Measurements from ENCODE around the gene RSAD2.

The RSAD2 gene

DNA sequence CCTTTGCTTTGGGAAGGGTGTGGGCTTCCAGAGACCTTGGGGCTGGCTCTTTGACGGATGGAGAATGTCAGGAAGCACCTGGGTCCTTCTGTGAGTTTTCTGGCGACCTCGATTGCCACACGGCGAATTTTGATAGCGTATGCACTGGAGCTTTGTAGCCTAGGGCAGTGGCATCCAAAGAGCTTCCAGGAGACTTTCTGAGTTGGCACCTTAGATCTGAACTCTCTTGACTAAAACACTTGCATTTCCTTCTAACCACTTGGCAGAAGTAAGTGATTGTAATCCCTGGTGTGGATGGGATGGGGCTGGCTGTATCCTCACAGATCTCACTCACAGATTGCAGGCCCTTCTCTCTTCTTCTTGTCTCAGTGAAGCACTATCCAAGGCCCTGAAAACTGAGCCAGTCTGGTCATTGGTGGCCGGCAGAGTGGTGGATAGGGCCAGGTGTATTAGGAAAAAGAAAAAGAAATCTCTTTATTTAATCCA lies 47.4 kb downstream of the RSAD2 start:
- H3K27ac ChIP-seq (ENCODE audit: low read length): no peak overlapping the region
- no peaks in the 10 kb centered on the region for H3K9me3 ChIP-seq (ENCODE audit: control insufficient read depth, insufficient read depth, low read length)
- no peaks in the 10 kb centered on the region for H3K36me3 ChIP-seq (ENCODE audit: control insufficient read depth, insufficient read depth, low read length)
- no peaks in the 10 kb centered on the region for H3K27me3 ChIP-seq (ENCODE audit: control insufficient read depth, insufficient read depth, low read length)
- 0 out of 2 replicates have a peak, but pooled peaks cover 2% of the 10 kb centered on the region for H3K4me1 ChIP-seq (ENCODE audit: control insufficient read depth, insufficient read depth, low read length)
- WGBS (ENCODE audit: insufficient coverage, insufficient read length): no CpG with 5 or more reads among the region's 7 CpGs
- no peak for DNase-seq (ENCODE audit: low read depth, low spot score)
- no peak overlapping the region for H3K4me3 ChIP-seq (ENCODE audit: low read length)

DNA sequence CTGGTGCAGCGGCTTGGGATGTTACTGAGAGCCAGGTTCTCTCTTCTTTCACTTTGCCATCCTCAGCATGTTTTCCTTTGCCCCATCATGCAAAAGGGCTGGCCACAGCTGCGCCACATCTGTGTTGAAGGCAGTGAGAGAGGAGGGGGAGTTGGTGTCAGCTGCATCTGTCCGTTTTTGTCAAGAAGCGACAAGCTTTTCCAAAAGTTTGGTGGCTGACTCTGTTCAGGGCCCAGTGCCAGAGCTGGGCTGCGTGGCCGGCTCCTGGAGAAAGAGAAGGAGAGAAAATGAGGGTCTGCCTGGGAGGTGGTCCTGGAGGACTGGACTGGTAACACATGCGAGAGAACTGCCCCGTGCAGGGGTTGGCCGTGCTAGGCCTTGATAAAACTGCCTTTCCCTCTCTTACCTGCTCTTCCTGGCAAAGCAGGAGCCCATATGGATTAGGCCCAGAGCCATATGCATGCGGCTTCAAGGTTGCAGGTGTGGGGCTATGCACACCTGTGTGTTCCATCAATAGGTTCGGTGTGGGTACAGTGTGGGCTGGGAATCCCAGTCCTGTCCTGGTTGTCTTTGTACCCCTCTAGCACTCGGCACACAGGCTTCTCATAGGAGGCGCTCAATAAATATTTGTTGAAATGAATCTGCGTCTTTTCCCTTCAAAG lies 48.6 kb downstream of the RSAD2 start:
- Histone ChIP-seq H3K27ac (ENCODE audit: low read length) (no peak overlapping the region), H3K4me3 (ENCODE audit: low read length) (no peak overlapping the region), H3K4me1 (ENCODE audit: control insufficient read depth, insufficient read depth, low read length) (peaks cover 3% of the 10 kb centered on the region; the same call in 1 of the 2 replicates), H3K36me3 (ENCODE audit: control insufficient read depth, insufficient read depth, low read length) (no peaks in the 10 kb centered on the region), H3K9me3 (ENCODE audit: control insufficient read depth, insufficient read depth, low read length) (no peaks in the 10 kb centered on the region), H3K27me3 (ENCODE audit: control insufficient read depth, insufficient read depth, low read length) (no peaks in the 10 kb centered on the region)
- DNase-seq (ENCODE audit: low read depth, low spot score): no peak
- WGBS (ENCODE audit: insufficient coverage, insufficient read length): no CpG with 5 or more reads among the region's 14 CpGs

DNA sequence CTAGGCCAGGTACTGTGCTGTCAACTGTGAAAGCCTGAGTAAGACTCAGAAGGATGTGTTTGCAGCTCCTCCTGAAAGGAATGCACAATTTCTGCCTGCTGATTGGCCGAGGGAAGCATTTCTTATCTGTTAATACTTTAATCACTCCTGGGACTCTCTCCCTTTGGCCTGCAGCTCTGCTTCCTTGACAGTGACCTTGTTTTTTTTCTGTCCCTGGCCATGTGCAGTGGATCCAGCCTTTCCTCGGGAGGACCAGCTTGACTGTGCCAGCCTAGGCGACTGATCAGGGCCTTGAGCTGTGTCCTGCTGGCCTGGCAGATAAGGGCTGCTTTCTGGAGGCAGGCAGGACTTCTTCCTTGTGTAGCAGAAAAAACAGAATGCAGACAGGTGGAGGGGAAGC lies 49.6 kb downstream of the RSAD2 start:
- DNase-seq (ENCODE audit: low read depth, low spot score): no peak
- no CpG with 5 or more reads among the region's 3 CpGs for WGBS (ENCODE audit: insufficient coverage, insufficient read length)
- H3K4me1 ChIP-seq (ENCODE audit: control insufficient read depth, insufficient read depth, low read length): peaks cover 5% of the 10 kb centered on the region; the same call in 1 of the 2 replicates
- no peaks in the 10 kb centered on the region for H3K9me3 ChIP-seq (ENCODE audit: control insufficient read depth, insufficient read depth, low read length)
- H3K27ac ChIP-seq (ENCODE audit: low read length): no peak overlapping the region
- no peaks in the 10 kb centered on the region for H3K27me3 ChIP-seq (ENCODE audit: control insufficient read depth, insufficient read depth, low read length)
- H3K4me3 ChIP-seq (ENCODE audit: low read length): no peak overlapping the region
- H3K36me3 ChIP-seq (ENCODE audit: control insufficient read depth, insufficient read depth, low read length): no peaks in the 10 kb centered on the region

DNA sequence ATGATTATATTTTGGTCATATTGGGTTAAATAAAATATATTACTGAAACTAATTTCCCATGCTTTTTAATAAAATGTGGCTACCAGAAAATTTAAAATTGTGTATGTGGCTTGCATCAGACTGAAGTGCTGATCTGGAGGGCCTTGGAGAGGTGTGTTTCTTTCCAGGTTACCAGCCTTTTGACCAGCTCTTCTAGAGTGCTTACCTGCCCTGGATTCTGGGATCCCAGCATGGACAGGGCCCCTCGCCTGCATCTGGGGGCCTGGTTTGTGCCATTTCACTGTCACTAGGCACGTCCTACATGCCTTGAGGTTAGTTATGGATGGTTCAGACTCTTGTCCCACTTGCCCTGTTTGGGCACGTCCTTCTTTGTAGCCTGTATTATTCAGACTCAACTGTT lies 50.2 kb downstream of the RSAD2 start:
- no CpG with 5 or more reads among the region's 3 CpGs for WGBS (ENCODE audit: insufficient coverage, insufficient read length)
- Histone ChIP-seq H3K27me3 (ENCODE audit: control insufficient read depth, insufficient read depth, low read length) (no peaks in the 10 kb centered on the region), H3K36me3 (ENCODE audit: control insufficient read depth, insufficient read depth, low read length) (no peaks in the 10 kb centered on the region), H3K27ac (ENCODE audit: low read length) (no peak overlapping the region), H3K4me3 (ENCODE audit: low read length) (no peak overlapping the region), H3K9me3 (ENCODE audit: control insufficient read depth, insufficient read depth, low read length) (no peaks in the 10 kb centered on the region), H3K4me1 (ENCODE audit: control insufficient read depth, insufficient read depth, low read length) (peaks cover 5% of the 10 kb centered on the region; the same call in 1 of the 2 replicates)
- no peak for DNase-seq (ENCODE audit: low read depth, low spot score)

DNA sequence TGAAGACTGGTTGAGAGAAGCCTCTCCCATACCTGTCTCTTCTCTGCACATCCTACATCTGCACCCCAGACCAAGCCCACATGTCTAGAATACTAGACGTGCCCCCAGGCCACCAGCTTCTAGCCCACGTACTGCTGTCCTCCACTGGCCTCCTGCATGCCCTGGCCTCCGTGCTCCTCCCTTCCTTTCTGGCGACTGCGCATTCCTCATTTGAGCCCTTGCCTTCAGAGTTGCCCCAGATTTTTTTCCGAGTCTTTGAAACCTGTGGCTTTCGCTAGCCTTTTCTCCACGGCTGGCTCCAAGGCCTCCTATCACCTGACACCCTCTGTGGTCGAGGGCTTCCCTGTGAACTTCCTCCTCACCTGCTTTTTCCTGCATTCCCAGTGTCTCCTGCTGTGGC lies 50.9 kb downstream of the RSAD2 start:
- Histone ChIP-seq H3K4me1 (ENCODE audit: control insufficient read depth, insufficient read depth, low read length) (peaks cover 5% of the 10 kb centered on the region; the same call in 1 of the 2 replicates), H3K4me3 (ENCODE audit: low read length) (no peak overlapping the region), H3K9me3 (ENCODE audit: control insufficient read depth, insufficient read depth, low read length) (no peaks in the 10 kb centered on the region), H3K36me3 (ENCODE audit: control insufficient read depth, insufficient read depth, low read length) (no peaks in the 10 kb centered on the region), H3K27ac (ENCODE audit: low read length) (no peak overlapping the region), H3K27me3 (ENCODE audit: control insufficient read depth, insufficient read depth, low read length) (no peaks in the 10 kb centered on the region)
- no peak for DNase-seq (ENCODE audit: low read depth, low spot score)
- WGBS (ENCODE audit: insufficient coverage, insufficient read length): no CpG with 5 or more reads among the region's 9 CpGs

DNA sequence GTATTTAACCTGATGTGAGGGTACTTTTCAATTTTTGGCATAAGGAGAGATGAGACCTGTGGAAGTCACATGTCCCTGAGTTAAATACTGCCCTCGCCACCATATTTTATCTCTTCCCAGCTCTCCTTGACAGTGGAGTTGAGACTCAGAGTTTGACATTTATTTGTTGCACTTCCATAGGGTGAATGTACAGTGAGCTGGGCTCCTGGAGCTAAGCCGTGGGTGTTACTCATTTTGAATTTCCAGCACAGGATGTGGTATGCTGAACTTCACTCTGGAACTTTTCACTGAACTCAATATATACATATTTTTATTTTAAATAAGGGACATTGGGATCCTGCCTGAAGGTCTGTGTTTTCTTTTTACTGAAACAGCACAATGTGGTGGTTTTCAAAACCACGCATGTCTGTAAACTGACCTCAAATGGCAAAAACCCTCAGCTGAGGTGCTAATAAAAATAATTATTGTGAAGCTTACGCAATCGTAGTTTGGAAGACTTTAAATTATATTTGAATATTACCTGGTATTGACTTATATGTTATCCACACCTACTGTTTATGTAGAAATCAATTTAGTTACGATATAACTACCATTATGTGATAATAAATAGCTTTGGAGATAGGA lies 51.7 kb downstream of the RSAD2 start:
- no peak for DNase-seq (ENCODE audit: low read depth, low spot score)
- Histone ChIP-seq H3K27ac (ENCODE audit: low read length) (no peak overlapping the region), H3K9me3 (ENCODE audit: control insufficient read depth, insufficient read depth, low read length) (no peaks in the 10 kb centered on the region), H3K4me1 (ENCODE audit: control insufficient read depth, insufficient read depth, low read length) (peaks cover 5% of the 10 kb centered on the region; the same call in 1 of the 2 replicates), H3K4me3 (ENCODE audit: low read length) (no peak overlapping the region), H3K36me3 (ENCODE audit: control insufficient read depth, insufficient read depth, low read length) (no peaks in the 10 kb centered on the region), H3K27me3 (ENCODE audit: control insufficient read depth, insufficient read depth, low read length) (no peaks in the 10 kb centered on the region)
- no CpG with 5 or more reads among the region's 6 CpGs for WGBS (ENCODE audit: insufficient coverage, insufficient read length)

DNA sequence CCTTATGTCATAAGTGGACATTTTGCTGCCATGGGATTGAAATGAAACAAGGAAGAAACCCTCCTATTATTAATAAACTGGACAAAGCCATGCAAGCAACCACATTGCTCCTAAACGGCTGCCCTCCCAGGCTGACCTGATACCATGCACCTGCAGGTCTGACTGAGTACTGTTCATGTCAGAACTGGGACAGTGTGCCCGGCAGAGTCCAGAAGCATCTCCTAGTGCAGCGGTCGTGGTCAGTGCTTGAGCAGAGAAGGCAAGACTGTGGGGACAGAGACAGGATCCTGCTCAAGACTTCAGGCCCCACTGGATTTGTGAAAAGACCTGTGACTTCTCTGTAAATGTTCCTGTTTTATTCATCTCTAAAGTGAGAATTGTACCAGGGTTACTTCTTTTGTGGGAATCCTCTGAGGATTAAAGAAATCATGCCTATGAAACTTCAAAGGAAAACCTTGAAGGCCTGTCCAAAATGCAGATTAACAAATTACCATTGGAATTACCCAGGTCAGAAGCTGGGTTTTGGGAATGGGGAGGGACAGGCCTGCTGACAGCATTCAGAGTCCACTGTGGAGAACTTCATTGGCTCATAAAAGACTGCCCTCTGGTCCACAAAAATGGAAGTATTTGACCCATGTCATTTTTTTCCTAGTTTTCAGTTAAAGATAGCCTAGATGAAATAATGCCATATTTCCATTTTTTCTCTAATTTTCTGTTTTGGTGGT lies 53.5 kb downstream of the RSAD2 start:
- peaks cover 5% of the 10 kb centered on the region; the same call in 1 of the 2 replicates for H3K4me1 ChIP-seq (ENCODE audit: control insufficient read depth, insufficient read depth, low read length)
- no peaks in the 10 kb centered on the region for H3K27me3 ChIP-seq (ENCODE audit: control insufficient read depth, insufficient read depth, low read length)
- no CpG with 5 or more reads among the region's 4 CpGs for whole genome bisulfite sequencing (ENCODE audit: insufficient coverage, insufficient read length)
- no peaks in the 10 kb centered on the region for H3K9me3 ChIP-seq (ENCODE audit: control insufficient read depth, insufficient read depth, low read length)
- no peak for DNase-seq (ENCODE audit: low read depth, low spot score)
- no peaks in the 10 kb centered on the region for H3K36me3 ChIP-seq (ENCODE audit: control insufficient read depth, insufficient read depth, low read length)
- no peak overlapping the region for H3K27ac ChIP-seq (ENCODE audit: low read length)
- no peak overlapping the region for H3K4me3 ChIP-seq (ENCODE audit: low read length)

DNA sequence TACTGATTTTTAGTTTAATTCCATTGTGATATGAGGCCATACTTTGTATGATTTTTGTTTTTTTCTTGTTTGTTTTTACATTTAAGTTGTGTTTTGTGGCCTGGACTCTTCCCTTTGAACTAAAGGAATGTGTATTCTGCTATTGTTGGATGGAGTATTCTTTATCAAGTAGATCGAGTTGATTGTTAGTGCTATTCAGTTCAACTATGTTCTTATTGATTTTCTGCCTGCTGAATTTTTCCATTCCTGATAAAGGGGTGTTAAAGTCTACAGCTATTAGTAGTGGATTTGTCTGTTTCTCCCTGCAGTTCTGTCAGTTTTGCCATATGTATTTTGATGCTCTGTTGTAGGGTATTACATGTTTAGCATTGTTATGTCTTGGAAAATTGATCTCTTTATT lies 54.2 kb downstream of the RSAD2 start:
- no peak overlapping the region for H3K27ac ChIP-seq (ENCODE audit: low read length)
- H3K27me3 ChIP-seq (ENCODE audit: control insufficient read depth, insufficient read depth, low read length): no peaks in the 10 kb centered on the region
- H3K9me3 ChIP-seq (ENCODE audit: control insufficient read depth, insufficient read depth, low read length): no peaks in the 10 kb centered on the region
- DNase-seq (ENCODE audit: low read depth, low spot score): no peak
- H3K36me3 ChIP-seq (ENCODE audit: control insufficient read depth, insufficient read depth, low read length): no peaks in the 10 kb centered on the region
- no peak overlapping the region for H3K4me3 ChIP-seq (ENCODE audit: low read length)
- WGBS (ENCODE audit: insufficient coverage, insufficient read length): no CpG with 5 or more reads among the region's 1 CpG
- H3K4me1 ChIP-seq (ENCODE audit: control insufficient read depth, insufficient read depth, low read length): peaks cover 5% of the 10 kb centered on the region; the same call in 1 of the 2 replicates

DNA sequence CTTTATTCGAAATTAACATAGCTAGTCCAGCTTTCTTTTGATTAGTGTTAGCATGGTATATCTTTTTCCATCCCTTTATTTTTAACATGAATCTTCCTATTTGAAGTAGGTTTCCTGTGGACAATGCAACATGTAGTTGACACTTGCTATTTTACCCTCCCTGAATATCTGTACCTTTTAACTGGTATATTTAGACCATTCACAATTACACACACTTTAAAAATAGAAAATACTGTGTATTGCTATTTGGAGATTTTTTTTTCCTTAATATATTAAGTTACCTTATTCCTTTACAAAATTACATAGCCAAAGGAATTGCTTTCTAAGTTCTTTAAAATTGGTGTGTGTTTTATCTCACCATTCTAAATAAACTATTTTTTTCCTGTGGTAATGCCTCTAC lies 54.6 kb downstream of the RSAD2 start:
- H3K36me3 ChIP-seq (ENCODE audit: control insufficient read depth, insufficient read depth, low read length): no peaks in the 10 kb centered on the region
- H3K9me3 ChIP-seq (ENCODE audit: control insufficient read depth, insufficient read depth, low read length): no peaks in the 10 kb centered on the region
- H3K4me1 ChIP-seq (ENCODE audit: control insufficient read depth, insufficient read depth, low read length): peaks cover 5% of the 10 kb centered on the region; the same call in 1 of the 2 replicates
- no peak overlapping the region for H3K4me3 ChIP-seq (ENCODE audit: low read length)
- no peak overlapping the region for H3K27ac ChIP-seq (ENCODE audit: low read length)
- no peak for DNase-seq (ENCODE audit: low read depth, low spot score)
- H3K27me3 ChIP-seq (ENCODE audit: control insufficient read depth, insufficient read depth, low read length): no peaks in the 10 kb centered on the region
- WGBS (ENCODE audit: insufficient coverage, insufficient read length): no CpG with 5 or more reads among the region's 1 CpG

DNA sequence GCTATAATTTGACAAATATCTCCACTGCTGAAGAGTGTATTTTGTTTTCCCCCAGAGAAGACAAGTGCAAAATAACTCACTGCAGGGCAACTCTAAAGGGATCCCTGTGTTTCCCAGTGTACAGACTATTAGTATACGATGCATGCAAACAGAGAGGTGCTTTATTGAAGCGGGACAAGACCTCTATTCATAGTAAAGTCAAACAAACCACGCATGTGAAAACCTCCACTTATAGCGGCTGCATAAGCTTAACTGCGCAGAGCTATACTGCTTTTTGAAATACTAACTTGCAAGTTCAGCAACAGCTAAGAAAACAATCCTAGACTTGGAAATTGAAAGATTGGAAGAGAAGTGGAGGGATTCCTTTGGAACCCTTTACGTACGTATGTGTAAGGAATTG lies 55.3 kb downstream of the RSAD2 start:
- H3K4me1 ChIP-seq (ENCODE audit: control insufficient read depth, insufficient read depth, low read length): peaks cover 7% of the 10 kb centered on the region; the same call in 1 of the 2 replicates
- H3K9me3 ChIP-seq (ENCODE audit: control insufficient read depth, insufficient read depth, low read length): no peaks in the 10 kb centered on the region
- no peak overlapping the region for H3K4me3 ChIP-seq (ENCODE audit: low read length)
- WGBS (ENCODE audit: insufficient coverage, insufficient read length): no CpG with 5 or more reads among the region's 7 CpGs
- no peak for DNase-seq (ENCODE audit: low read depth, low spot score)
- H3K27ac ChIP-seq (ENCODE audit: low read length): no peak overlapping the region
- no peaks in the 10 kb centered on the region for H3K27me3 ChIP-seq (ENCODE audit: control insufficient read depth, insufficient read depth, low read length)
- no peaks in the 10 kb centered on the region for H3K36me3 ChIP-seq (ENCODE audit: control insufficient read depth, insufficient read depth, low read length)
